Fibroblast of lung (primary cell): ENCODE results near the gene DUSP3. TPM values are rescaled to one million over a fixed set of nuclear protein-coding genes. Genes with fewer than 3 reads are reported as not detected.

Source experiments
- DNase-seq, 2 donors: peaks; one replicate each; pipeline versions ENCODE4 v3.0.0 to v3.0.0-alpha.2; 2010; ENCODE audit warnings: low read depth in 2 of 2
- H2AFZ ChIP-seq: 2 replicates; pipeline ENCODE4 v1.5.1; 2012; ENCODE audit warnings: low read length, control low read depth, inconsistent platforms
- H3K27ac ChIP-seq: 2 replicates; pipeline ENCODE4 v1.5.1; 2011; ENCODE audit warnings: low read length, control low read depth; ENCODE audit not compliant: insufficient read depth
- H3K27me3 ChIP-seq: 2 replicates; pipeline ENCODE4 v1.5.1; 2011; ENCODE audit warnings: mild to moderate bottlenecking, low read length; ENCODE audit not compliant: control insufficient read depth, insufficient read depth
- H3K36me3 ChIP-seq: 2 replicates; pipeline ENCODE4 v1.5.1; 2011; ENCODE audit warnings: low read length; ENCODE audit not compliant: control insufficient read depth, insufficient read depth
- H3K4me1 ChIP-seq: 2 replicates; pipeline ENCODE4 v1.5.1; 2011; ENCODE audit warnings: low read length; ENCODE audit not compliant: control insufficient read depth, insufficient read depth; ENCODE audit errors: extremely low read depth
- H3K4me2 ChIP-seq: 2 replicates; pipeline ENCODE4 v1.5.1; 2011; ENCODE audit warnings: low read length, control low read depth; ENCODE audit not compliant: insufficient read depth; ENCODE audit errors: extremely low read depth
- H3K4me3 ChIP-seq, 4 experiments: fragments of 200-600 bp in 1 of 4; sonication (generic) in 1 of 4; replicated peaks in 1 of 4; 2 replicates each; pipeline ENCODE4 v1.5.1; 2011 to 2016; ENCODE audit warnings: low read length in 4 of 4, low read depth in 3 of 4, mild to moderate bottlenecking in 3 of 4, control low read depth in 2 of 4, inconsistent platforms in 1 of 4, mixed read lengths in 1 of 4; ENCODE audit not compliant: insufficient read depth in 1 of 4; ENCODE audit errors: control extremely low read depth in 1 of 4
- H3K79me2 ChIP-seq: 2 replicates; pipeline ENCODE4 v1.5.1; 2012; ENCODE audit warnings: mild to moderate bottlenecking, low read length, inconsistent platforms; ENCODE audit not compliant: control insufficient read depth, insufficient read depth
- H3K9ac ChIP-seq: 2 replicates; pipeline ENCODE4 v1.5.1; 2011; ENCODE audit warnings: mild to moderate bottlenecking, low read length, control low read depth; ENCODE audit not compliant: insufficient read depth
- H3K9me3 ChIP-seq: 2 replicates; pipeline ENCODE4 v1.5.1; 2012; ENCODE audit warnings: low read depth, low read length; ENCODE audit not compliant: control insufficient read depth, insufficient read depth
- H4K20me1 ChIP-seq: 2 replicates; pipeline ENCODE4 v1.5.1; 2011; ENCODE audit warnings: low read length; ENCODE audit not compliant: control insufficient read depth, insufficient read depth; ENCODE audit errors: extremely low read depth
- EZH2 ChIP-seq: IDR thresholded peaks from 2 replicates; pipeline ENCODE4 v1.5.1; 2012; ENCODE audit warnings: low read length, control low read depth, mild to moderate bottlenecking; ENCODE audit errors: missing control alignments
- polyA plus RNA-seq, 2 donors: library from polyadenylated mRNA; depleted of rRNA in 1 of 2; stranded (reverse) in 1 of 2; unstranded in 1 of 2; fragments of >200 nt; gene quantifications; 2 replicates each; pipeline ENCODE4 v1.2.1, GENCODE V29; 2011 to 2012; ENCODE audit warnings: missing spikeins in 1 of 2
- total RNA-seq: library from RNA; depleted of rRNA; stranded (reverse); fragments of >200 nt; gene quantifications from 2 replicates; pipeline ENCODE4 v1.2.1, GENCODE V29; 2014
- TF ChIP-seq, protein P1 (sequence below), 2 donors: IDR thresholded peaks in 1 of 2; conservative IDR thresholded peaks in 1 of 2; 1 replicate in 1 of 2; 2 replicates in 1 of 2; pipeline ENCODE4 v1.5.1; 2011 to 2012; ENCODE audit warnings: low read length in 2 of 2, control low read depth in 1 of 2, inconsistent platforms in 1 of 2, low read depth in 1 of 2, mild to moderate bottlenecking in 1 of 2

DUSP3 gene
- total and polyA plus RNA-seq, 2 donors (not counting 1 experiment from before 2014, with no cell fraction given), result 51.2 to 55.9 TPM

DNA sequence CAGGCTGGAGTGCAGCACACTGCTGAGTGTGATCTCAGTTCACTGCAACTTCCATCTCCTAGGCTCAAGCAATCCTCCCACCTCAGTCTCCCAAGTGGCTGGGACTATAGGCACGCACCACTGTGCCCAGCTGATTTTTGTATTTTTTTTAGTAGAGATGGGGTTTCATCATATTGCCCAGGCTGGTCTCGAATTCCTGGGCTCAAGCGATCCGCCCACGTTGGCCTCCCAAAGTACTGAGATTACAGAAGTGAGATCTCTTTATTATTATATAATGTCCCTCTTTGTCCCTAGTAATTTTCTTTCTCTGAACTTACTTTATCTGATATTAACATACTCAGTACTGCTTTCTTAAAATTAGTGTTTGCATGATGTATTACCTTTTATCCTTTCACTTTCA lies 9.8 kb upstream of the DUSP3 start:
- Histone ChIP-seq H3K4me1 (peaks cover 4% of the 10 kb centered on the region), H3K36me3 (no peaks in the 10 kb centered on the region), H3K9me3 (no peaks in the 10 kb centered on the region), H3K4me3 (no peak overlapping the region), H2AFZ (no peak overlapping the region), H3K9ac (no peak overlapping the region), H3K27me3 (no peaks in the 10 kb centered on the region), H4K20me1 (no peaks in the 10 kb centered on the region), H3K27ac (no peak overlapping the region), H3K4me2 (no peak overlapping the region), H3K79me2 (no peaks in the 10 kb centered on the region)
- DNase-seq, result no peak
- TF ChIP-seq EZH2, result no peak
- TF ChIP-seq, protein P1, sequence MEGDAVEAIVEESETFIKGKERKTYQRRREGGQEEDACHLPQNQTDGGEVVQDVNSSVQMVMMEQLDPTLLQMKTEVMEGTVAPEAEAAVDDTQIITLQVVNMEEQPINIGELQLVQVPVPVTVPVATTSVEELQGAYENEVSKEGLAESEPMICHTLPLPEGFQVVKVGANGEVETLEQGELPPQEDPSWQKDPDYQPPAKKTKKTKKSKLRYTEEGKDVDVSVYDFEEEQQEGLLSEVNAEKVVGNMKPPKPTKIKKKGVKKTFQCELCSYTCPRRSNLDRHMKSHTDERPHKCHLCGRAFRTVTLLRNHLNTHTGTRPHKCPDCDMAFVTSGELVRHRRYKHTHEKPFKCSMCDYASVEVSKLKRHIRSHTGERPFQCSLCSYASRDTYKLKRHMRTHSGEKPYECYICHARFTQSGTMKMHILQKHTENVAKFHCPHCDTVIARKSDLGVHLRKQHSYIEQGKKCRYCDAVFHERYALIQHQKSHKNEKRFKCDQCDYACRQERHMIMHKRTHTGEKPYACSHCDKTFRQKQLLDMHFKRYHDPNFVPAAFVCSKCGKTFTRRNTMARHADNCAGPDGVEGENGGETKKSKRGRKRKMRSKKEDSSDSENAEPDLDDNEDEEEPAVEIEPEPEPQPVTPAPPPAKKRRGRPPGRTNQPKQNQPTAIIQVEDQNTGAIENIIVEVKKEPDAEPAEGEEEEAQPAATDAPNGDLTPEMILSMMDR (conservative IDR thresholded peaks at IDR 0.05 in 1 of 2, IDR thresholded peaks at IDR 0.05 in 1 of 2; ENCODE audit: low read depth in 1 of 2, low read length in 2 of 2), result no peak

DNA sequence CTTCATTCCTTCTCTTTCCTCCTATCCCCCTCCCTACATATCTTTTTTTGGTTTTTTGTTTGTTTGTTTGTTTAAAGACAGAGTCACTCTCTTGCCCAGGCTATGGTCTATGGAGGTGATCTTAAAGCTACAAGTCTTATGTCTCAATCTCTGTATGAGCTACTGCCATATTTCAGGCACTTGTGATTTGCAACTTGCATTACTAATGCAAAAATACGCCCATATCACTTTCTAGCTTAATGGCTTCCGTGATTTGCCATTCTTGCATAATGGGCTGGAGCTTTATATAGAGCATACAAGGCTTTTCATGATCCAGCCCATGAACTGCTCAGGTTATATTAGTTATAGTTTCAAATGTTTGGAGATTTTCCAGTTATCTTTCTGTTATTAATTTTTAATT lies 9.0 kb upstream of the DUSP3 start:
- Histone ChIP-seq H3K27me3 (no peaks in the 10 kb centered on the region), H3K9ac (no peak overlapping the region), H2AFZ (no peak overlapping the region), H3K4me2 (no peak overlapping the region), H3K36me3 (no peaks in the 10 kb centered on the region), H4K20me1 (no peaks in the 10 kb centered on the region), H3K4me1 (peaks cover 4% of the 10 kb centered on the region), H3K79me2 (no peaks in the 10 kb centered on the region), H3K27ac (no peak overlapping the region), H3K4me3 (no peak overlapping the region), H3K9me3 (no peaks in the 10 kb centered on the region)
- peak in 1 of 2 donors; percentile 15 for DNase-seq
- TF ChIP-seq, protein P1 (conservative IDR thresholded peaks at IDR 0.05 in 1 of 2, IDR thresholded peaks at IDR 0.05 in 1 of 2; ENCODE audit: low read depth in 1 of 2, low read length in 2 of 2), result no peak
- no peak for TF ChIP-seq EZH2

DNA sequence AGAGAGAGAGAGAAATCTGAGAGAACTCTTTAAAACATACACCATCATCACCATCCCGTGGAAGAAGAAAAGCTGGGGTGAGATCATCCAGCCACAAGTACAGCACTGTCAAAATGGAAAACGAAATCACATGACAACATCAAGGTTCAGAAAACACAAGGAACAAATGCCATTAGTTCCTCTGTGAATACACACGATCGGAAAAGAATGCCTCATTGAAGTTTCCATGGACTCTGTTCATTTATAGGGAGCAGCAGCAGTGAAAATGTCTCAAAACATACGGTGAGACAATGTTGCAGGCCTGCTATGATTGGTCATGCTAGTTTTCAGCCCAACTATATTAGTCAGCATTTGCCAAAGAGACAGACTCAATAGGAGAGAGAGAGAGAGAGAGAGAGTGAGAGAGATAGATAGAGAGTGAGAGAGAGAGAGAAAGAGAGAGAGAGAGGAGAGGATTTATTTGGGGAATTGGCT lies 5.9 kb upstream of the DUSP3 start:
- Histone ChIP-seq H2AFZ (peak overlapping the region; percentile 8), H3K9ac (no peak overlapping the region), H3K36me3 (no peaks in the 10 kb centered on the region), H3K4me3 (no peak overlapping the region), H3K27me3 (peaks cover 3% of the 10 kb centered on the region), H3K4me1 (peaks cover 4% of the 10 kb centered on the region), H3K9me3 (no peaks in the 10 kb centered on the region), H3K4me2 (peak overlapping the region; percentile 15), H3K79me2 (no peaks in the 10 kb centered on the region), H4K20me1 (no peaks in the 10 kb centered on the region), H3K27ac (no peak overlapping the region)
- TF ChIP-seq, protein P1 (conservative IDR thresholded peaks at IDR 0.05 in 1 of 2, IDR thresholded peaks at IDR 0.05 in 1 of 2; ENCODE audit: low read depth in 1 of 2, low read length in 2 of 2), result no peak
- TF ChIP-seq EZH2, result no peak
- DNase-seq, result peak; percentile 53 to 87
